HG02840 (cell line): ENCODE results near the gene RPL18A.

Experiments used
- ATAC-seq: cut with Tn5 transposase; IDR thresholded peaks from one replicate; pipeline ENCODE4 v1.9.1; 2021; ENCODE audit warnings: mild to moderate bottlenecking, moderate library complexity, moderate number of reproducible peaks; ENCODE audit not compliant: unreplicated experiment, low FRiP score

RPL18A gene

GRCh38 chr19:17889609-17890214, 30.0 kb downstream of the RPL18A start:
- ATAC-seq = no peak

- no peak for ATAC-seq
Observed at GRCh38 chr19:17893766-17894165, 34.1 kb downstream of the RPL18A start.

DNA sequence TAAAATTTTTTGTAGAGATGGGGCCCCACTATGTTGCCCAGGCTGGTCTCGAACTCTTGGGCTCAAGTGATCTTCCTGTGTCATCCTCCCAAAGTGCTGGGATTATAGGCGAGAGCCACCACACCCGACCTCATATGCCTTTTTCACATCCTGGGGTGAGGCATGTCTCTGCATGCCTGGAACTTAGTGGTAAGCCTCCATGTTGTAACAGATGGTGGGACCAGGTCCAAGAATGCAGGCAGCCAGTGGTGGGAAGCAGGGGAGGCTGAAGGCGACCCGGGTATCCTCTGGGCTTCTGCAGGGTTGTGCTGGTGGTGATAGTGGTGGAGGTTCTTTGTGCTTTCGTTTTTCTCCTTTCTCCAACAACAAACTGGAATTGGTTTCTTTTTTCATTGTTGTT, 43.0 kb downstream of the RPL18A start:
- no peak for ATAC-seq

DNA sequence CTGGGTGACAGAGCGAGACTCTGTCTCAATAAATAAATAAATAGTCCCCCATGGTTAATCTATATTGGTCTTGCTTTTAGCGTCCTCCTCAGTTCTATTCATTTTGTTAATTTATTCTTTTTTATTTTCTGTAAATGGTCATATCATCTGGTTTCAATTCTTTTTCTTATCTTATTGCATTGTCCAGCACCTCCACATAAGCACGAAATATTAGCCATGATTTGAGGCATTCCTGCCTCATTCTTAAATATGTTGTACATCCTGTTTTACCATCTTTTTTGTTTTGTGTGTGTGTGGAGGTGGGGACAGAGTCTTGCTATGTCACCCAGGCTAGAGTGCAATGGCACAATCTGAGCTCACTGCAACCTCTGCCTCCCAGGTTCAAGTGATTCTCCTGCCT, 48.5 kb downstream of the RPL18A start:
- no peak for ATAC-seq

DNA sequence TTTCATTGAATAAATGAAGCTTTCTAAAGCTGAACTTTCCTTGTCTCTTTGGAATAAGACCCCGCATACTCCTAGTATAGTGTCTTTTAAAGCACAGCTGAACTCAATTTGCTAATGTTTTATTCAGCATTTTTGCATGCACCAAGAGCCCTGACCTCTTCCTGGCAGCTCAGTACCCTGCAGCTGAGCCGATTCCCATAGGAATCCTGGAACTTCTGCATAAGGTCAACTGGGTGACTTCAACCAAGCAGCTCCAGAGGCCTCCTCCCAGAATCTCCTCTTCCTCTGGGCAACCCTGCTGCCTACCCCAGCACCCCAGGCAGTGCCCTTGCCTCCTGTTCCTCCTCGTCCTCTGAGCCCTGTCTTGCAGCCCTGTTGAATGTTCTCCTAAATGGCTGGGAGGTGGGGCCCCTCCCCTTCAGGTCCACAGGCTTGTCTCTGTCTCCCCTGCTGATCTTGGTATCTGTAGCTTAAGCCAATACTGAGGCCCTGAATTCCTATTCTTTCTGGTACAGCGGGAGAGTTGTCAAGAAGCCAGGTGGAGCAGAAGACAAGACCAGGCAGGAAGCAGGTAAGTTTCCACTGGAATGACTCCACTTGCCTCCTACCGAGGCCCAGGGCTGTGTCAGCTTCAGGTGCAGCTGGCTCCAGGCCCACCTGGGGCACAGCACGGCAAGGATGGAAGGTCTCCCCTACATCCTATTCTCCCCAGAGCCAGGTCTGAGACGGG, 49.5 kb downstream of the RPL18A start:
- no peak for ATAC-seq

- no peak for ATAC-seq
Observed at GRCh38 chr19:17910791-17911360, 51.2 kb downstream of the RPL18A start.
